HEK293 (cell line): ENCODE results near the gene SLC7A9.
A peak's percentile ranks its signal among the peaks of the same experiment; 100 is the strongest.

Experiments
- CTCF ChIA-PET: fragments of 350-600 bp; formaldehyde crosslinking; extraction: SDS; loops from one replicate; lab custom pipeline; 2021; ENCODE audit warnings: antibody characterized with exemption; lab: Yijun Ruan, JAX
- POLR2A ChIA-PET: fragments of 300-600 bp; formaldehyde crosslinking; extraction: SDS; loops from one replicate; lab custom pipeline; 2020; ENCODE audit warnings: antibody characterized with exemption, inconsistent platforms; lab: Yijun Ruan, JAX
- H3K27ac ChIP-seq: fragments of 200-500 bp; sonication (Bioruptor generic); 2 replicates; pipeline ENCODE4 v1.5.1; 2014; ENCODE audit warnings: low read depth, low read length, control low read depth, inconsistent platforms; ENCODE audit errors: extremely low read depth
- H3K36me3 ChIP-seq, 2 experiments: fragments of 200-500 bp in 1 of 2; sonication (Bioruptor generic) in 1 of 2; 1 replicate in 1 of 2; 2 replicates in 1 of 2; pipeline ENCODE4 v1.5.1; 2014 to 2017; ENCODE audit warnings: inconsistent platforms in 2 of 2, low read length in 2 of 2; ENCODE audit not compliant: control insufficient read depth in 2 of 2, insufficient read depth in 1 of 2
- H3K4me1 ChIP-seq: fragments of 200-500 bp; sonication (Bioruptor generic); 2 replicates; pipeline ENCODE4 v1.5.1; 2014; ENCODE audit warnings: mild to moderate bottlenecking, low read length, inconsistent platforms; ENCODE audit not compliant: control insufficient read depth, insufficient read depth
- H3K4me3 ChIP-seq: 2 replicates; pipeline ENCODE4 v1.5.1; 2011; ENCODE audit warnings: low read depth, mild to moderate bottlenecking, control low read depth, low read length, moderate library complexity
- H3K9me3 ChIP-seq: fragments of 200-500 bp; sonication (Bioruptor generic); 2 replicates; pipeline ENCODE4 v1.5.1; 2014; ENCODE audit warnings: low read depth, low read length, inconsistent platforms; ENCODE audit not compliant: control insufficient read depth, insufficient read depth
- BCL11A ChIP-seq: fragments of 450-650 bp; formaldehyde crosslinking; IDR thresholded peaks from 2 replicates; pipeline ENCODE4 v1.5.1; 2016; ENCODE audit warnings: low read depth, missing biosample characterization, missing genetic modification characterization
- KLF8 ChIP-seq: fragments of 450-650 bp; formaldehyde crosslinking; IDR thresholded peaks from 2 replicates; pipeline ENCODE4 v1.5.1; 2016; ENCODE audit warnings: missing biosample characterization, missing genetic modification characterization
- KLF9 ChIP-seq: fragments of 450-650 bp; formaldehyde crosslinking; IDR thresholded peaks from 2 replicates; pipeline ENCODE4 v1.5.1; 2016; ENCODE audit warnings: missing biosample characterization, missing genetic modification characterization, low read depth
- PRDM1 ChIP-seq: fragments of 450-650 bp; formaldehyde crosslinking; IDR thresholded peaks from 2 replicates; pipeline ENCODE4; 2016; ENCODE audit warnings: missing biosample characterization, missing genetic modification characterization
- RBAK ChIP-seq: fragments of 450-650 bp; formaldehyde crosslinking; IDR thresholded peaks from 2 replicates; pipeline ENCODE4 v1.5.1; 2016; ENCODE audit warnings: missing biosample characterization, missing genetic modification characterization
- SCRT2 ChIP-seq: fragments of 450-650 bp; formaldehyde crosslinking; IDR thresholded peaks from 2 replicates; pipeline ENCODE4 v1.5.1; 2016; ENCODE audit warnings: missing biosample characterization, missing genetic modification characterization
- SP3 ChIP-seq: fragments of 450-650 bp; formaldehyde crosslinking; IDR thresholded peaks from 2 replicates; pipeline ENCODE4 v1.5.1; 2016; ENCODE audit warnings: missing biosample characterization, missing genetic modification characterization
- TCF7L2 ChIP-seq: IDR thresholded peaks from 2 replicates; pipeline ENCODE4 v1.6.1; 2011; ENCODE audit warnings: low read depth, mild to moderate bottlenecking, inconsistent platforms, low read length, moderate library complexity, borderline replicate concordance
- ZFP41 ChIP-seq: fragments of 450-650 bp; formaldehyde crosslinking; IDR thresholded peaks from 2 replicates; pipeline ENCODE4 v1.5.1; 2016; ENCODE audit warnings: missing biosample characterization, missing genetic modification characterization, borderline replicate concordance
- ZIC2 ChIP-seq: fragments of 450-650 bp; formaldehyde crosslinking; IDR thresholded peaks from 2 replicates; pipeline ENCODE4 v1.5.1; 2016; ENCODE audit warnings: missing biosample characterization, missing genetic modification characterization
- ZNF114 ChIP-seq: fragments of 450-650 bp; formaldehyde crosslinking; IDR thresholded peaks from 2 replicates; pipeline ENCODE4 v1.5.0; 2017; ENCODE audit warnings: missing biosample characterization, missing genetic modification characterization
- ZNF121 ChIP-seq: fragments of 450-650 bp; formaldehyde crosslinking; IDR thresholded peaks from 2 replicates; pipeline ENCODE4 v1.5.1; 2016; ENCODE audit warnings: missing biosample characterization, missing genetic modification characterization
- ZNF175 ChIP-seq: fragments of 450-650 bp; formaldehyde crosslinking; IDR thresholded peaks from 2 replicates; pipeline ENCODE4 v1.5.1; 2016; ENCODE audit warnings: missing biosample characterization, missing genetic modification characterization
- ZNF292 ChIP-seq: fragments of 450-650 bp; formaldehyde crosslinking; IDR thresholded peaks from 2 replicates; pipeline ENCODE4 v1.5.1; 2016; ENCODE audit warnings: low read depth, missing biosample characterization, missing genetic modification characterization, borderline replicate concordance
- ZNF529 ChIP-seq: fragments of 450-650 bp; formaldehyde crosslinking; IDR thresholded peaks from 2 replicates; pipeline ENCODE4 v1.5.1; 2017; ENCODE audit warnings: missing genetic modification characterization, missing biosample characterization; ENCODE audit not compliant: insufficient replicate concordance
- ZNF600 ChIP-seq: fragments of 450-650 bp; formaldehyde crosslinking; IDR thresholded peaks from 2 replicates; pipeline ENCODE4 v1.5.1; 2016; ENCODE audit warnings: missing biosample characterization, missing genetic modification characterization
- ZNF621 ChIP-seq: fragments of 450-650 bp; formaldehyde crosslinking; IDR thresholded peaks from 2 replicates; pipeline ENCODE4 v1.5.1; 2017; ENCODE audit warnings: missing biosample characterization, missing genetic modification characterization
- TF ChIP-seq, protein P1 (sequence below): fragments of 450-650 bp; formaldehyde crosslinking; IDR thresholded peaks from 2 replicates; pipeline ENCODE4 v1.5.1; 2016; ENCODE audit warnings: missing biosample characterization, missing genetic modification characterization
- TF ChIP-seq, protein P2 (sequence below): fragments of 450-650 bp; formaldehyde crosslinking; IDR thresholded peaks from 2 replicates; pipeline ENCODE4 v1.5.1; 2016; ENCODE audit warnings: missing biosample characterization, missing genetic modification characterization, borderline replicate concordance

The SLC7A9 gene

DNA sequence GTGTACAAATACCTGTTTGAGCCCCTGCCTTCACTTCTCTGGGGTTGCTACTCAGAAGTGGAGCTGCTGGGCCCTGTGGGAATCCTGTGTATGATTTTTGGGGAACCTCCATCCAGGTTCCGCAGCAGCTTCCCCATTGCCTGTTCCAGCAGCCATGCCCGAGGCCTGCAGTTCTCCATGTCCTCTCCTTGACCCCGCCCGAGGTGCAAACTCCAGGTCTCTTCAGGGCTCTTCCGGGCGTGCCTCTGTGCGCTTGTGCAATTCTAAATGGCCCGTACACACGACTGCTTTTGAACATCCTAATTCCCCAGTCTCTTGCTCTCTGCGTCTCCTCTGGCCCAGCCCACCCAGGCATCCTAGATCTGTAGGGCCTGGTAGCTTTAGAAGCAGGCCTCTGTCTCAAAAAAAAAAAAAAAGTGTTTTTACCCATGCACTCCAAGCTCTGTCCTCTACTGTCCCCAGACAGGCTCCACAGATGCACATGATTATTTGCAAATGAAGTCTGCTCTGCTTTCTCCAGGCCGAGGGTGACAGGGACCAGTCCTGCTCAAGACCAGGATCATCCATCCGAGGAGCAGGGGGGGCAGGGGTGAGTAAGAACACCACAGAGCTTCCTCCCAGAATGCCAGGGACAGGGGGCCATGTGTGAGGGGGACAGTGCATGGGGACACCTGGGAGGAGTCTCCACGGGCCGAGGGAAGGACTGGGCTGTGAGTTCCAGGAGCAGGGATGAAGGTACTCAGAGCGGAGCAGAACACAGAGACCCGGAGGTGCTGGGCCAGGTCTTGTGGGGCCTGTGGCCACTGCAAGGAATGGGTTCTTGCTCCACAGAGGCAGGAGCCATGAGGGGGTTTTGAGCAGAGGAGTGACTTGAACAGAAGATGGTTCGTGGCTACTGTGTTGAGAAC lies 51.7 kb downstream of the SLC7A9 start:
- Histone ChIP-seq H3K4me1 (no peaks in the 10 kb centered on the region), H3K27ac (no peak overlapping the region), H3K36me3 (no peaks in the 10 kb centered on the region), H3K4me3 (no peak overlapping the region), H3K9me3 (no peaks in the 10 kb centered on the region; the same call in 1 of the 2 replicates)
- ChIA-PET CTCF (interaction anchor here (1.1 kb wide), 2 partner anchors 112 to 300 kb away, joined by 3 read pairs; no protein-coding TSS in a partner anchor), POLR2A (interaction anchor here (0.6 to 0.7 kb wide), 2 partner anchors 10 to 13 kb away, joined by 3 to 4 read pairs; no protein-coding TSS in a partner anchor)
- TF ChIP-seq ZNF175 (no peak), ZNF292 (tag by site-specific recombination) (no peak), PRDM1 (tag by site-specific recombination) (no peak), ZNF529 (tag by site-specific recombination) (no peak), SCRT2 (tag by site-specific recombination) (no peak), ZFP41 (tag by site-specific recombination) (no peak), RBAK (tag by site-specific recombination) (no peak), TCF7L2 (no peak), ZNF600 (tag by site-specific recombination) (no peak), ZNF114 (tag by site-specific recombination) (no peak), BCL11A (tag by site-specific recombination) (no peak), ZNF621 (tag by site-specific recombination) (no peak), KLF9 (tag by site-specific recombination) (no peak), ZNF121 (tag by site-specific recombination) (no peak)
- TF ChIP-seq, protein P1, sequence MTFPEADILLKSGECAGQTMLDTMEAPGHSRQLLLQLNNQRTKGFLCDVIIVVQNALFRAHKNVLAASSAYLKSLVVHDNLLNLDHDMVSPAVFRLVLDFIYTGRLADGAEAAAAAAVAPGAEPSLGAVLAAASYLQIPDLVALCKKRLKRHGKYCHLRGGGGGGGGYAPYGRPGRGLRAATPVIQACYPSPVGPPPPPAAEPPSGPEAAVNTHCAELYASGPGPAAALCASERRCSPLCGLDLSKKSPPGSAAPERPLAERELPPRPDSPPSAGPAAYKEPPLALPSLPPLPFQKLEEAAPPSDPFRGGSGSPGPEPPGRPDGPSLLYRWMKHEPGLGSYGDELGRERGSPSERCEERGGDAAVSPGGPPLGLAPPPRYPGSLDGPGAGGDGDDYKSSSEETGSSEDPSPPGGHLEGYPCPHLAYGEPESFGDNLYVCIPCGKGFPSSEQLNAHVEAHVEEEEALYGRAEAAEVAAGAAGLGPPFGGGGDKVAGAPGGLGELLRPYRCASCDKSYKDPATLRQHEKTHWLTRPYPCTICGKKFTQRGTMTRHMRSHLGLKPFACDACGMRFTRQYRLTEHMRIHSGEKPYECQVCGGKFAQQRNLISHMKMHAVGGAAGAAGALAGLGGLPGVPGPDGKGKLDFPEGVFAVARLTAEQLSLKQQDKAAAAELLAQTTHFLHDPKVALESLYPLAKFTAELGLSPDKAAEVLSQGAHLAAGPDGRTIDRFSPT (tag by site-specific recombination), result no peak
- TF ChIP-seq, protein P2, sequence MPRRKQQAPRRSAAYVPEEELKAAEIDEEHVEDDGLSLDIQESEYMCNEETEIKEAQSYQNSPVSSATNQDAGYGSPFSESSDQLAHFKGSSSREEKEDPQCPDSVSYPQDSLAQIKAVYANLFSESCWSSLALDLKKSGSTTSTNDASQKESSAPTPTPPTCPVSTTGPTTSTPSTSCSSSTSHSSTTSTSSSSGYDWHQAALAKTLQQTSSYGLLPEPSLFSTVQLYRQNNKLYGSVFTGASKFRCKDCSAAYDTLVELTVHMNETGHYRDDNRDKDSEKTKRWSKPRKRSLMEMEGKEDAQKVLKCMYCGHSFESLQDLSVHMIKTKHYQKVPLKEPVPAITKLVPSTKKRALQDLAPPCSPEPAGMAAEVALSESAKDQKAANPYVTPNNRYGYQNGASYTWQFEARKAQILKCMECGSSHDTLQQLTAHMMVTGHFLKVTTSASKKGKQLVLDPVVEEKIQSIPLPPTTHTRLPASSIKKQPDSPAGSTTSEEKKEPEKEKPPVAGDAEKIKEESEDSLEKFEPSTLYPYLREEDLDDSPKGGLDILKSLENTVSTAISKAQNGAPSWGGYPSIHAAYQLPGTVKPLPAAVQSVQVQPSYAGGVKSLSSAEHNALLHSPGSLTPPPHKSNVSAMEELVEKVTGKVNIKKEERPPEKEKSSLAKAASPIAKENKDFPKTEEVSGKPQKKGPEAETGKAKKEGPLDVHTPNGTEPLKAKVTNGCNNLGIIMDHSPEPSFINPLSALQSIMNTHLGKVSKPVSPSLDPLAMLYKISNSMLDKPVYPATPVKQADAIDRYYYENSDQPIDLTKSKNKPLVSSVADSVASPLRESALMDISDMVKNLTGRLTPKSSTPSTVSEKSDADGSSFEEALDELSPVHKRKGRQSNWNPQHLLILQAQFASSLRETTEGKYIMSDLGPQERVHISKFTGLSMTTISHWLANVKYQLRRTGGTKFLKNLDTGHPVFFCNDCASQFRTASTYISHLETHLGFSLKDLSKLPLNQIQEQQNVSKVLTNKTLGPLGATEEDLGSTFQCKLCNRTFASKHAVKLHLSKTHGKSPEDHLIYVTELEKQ (tag by site-specific recombination), result no peak

DNA sequence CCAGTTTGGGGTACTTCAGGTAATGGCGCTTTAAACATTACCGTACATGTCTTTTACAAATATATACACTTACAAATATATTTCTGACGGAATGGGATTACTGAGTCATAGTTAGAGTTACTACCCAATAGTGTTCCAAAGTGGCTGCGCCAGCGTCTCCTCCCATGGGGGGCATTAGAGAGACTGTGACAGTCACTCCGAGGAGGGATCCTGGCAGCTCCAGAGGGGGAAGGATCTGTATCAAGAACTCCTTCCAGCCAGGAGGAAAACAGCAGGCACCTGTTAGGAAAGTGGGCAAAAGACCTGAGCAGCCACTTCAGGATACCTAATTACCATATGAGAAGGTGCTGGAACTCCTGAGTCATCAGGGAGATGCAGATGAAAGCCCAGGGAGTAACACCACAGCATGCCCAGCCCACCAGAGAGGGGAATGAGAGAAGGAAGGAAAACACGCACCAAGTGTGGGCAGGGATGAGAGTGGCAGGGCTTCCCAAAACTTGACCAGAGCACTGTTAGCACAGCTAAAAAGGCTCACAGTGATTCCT lies 52.9 kb downstream of the SLC7A9 start:
- H3K36me3 ChIP-seq, result no peaks in the 10 kb centered on the region
- no peaks in the 10 kb centered on the region; the same call in 1 of the 2 replicates for H3K9me3 ChIP-seq
- no peak overlapping the region for H3K4me3 ChIP-seq
- no peak for TF ChIP-seq KLF8 (tag by site-specific recombination)
- peak; percentile 24; the same call in 1 of the 2 replicates for TF ChIP-seq ZIC2 (tag by site-specific recombination)
- no peak for TF ChIP-seq SP3 (tag by site-specific recombination)
- POLR2A ChIA-PET, result interaction anchor here (0.6 kb wide), 1 partner anchor 11 kb away, joined by 4 read pairs; no protein-coding TSS in a partner anchor
- no peaks in the 10 kb centered on the region for H3K4me1 ChIP-seq
- no peak overlapping the region for H3K27ac ChIP-seq
- CTCF ChIA-PET, result no interaction called here
